Astrocyte (in vitro differentiated cells and primary cell): ENCODE measurements around the gene SLC12A6. TPM values are rescaled to one million over a fixed set of nuclear protein-coding genes. Genes with fewer than 3 reads are reported as not detected.

Experiments used
- DNase-seq: peaks from one replicate; pipeline ENCODE4 v3.0.0-alpha.2; 2010; ENCODE audit warnings: low read depth
- FAIRE-seq: peaks from 2 replicates; lab custom pipeline; 2011; peaks lifted over from hg19 to GRCh38; lab: Jason Lieb, UNC
- H2AFZ ChIP-seq: 2 replicates; pipeline ENCODE4 v1.6.0; 2012; ENCODE audit warnings: low read depth, low read length, inconsistent platforms
- H3K27ac ChIP-seq: 2 replicates; pipeline ENCODE4 v1.5.1; 2011; ENCODE audit warnings: low read depth, low read length, inconsistent platforms
- H3K27me3 ChIP-seq: 2 replicates; pipeline ENCODE4 v1.6.0; 2011; ENCODE audit warnings: low read length, inconsistent platforms; ENCODE audit not compliant: insufficient read depth
- H3K36me3 ChIP-seq: 2 replicates; pipeline ENCODE4 v1.5.1; 2011; ENCODE audit warnings: low read length, inconsistent platforms; ENCODE audit not compliant: insufficient read depth
- H3K4me1 ChIP-seq: 2 replicates; pipeline ENCODE4 v1.5.1; 2011; ENCODE audit warnings: low read length, inconsistent platforms; ENCODE audit not compliant: insufficient read depth
- H3K4me2 ChIP-seq: 2 replicates; pipeline ENCODE4 v1.6.0; 2012; ENCODE audit warnings: low read length, inconsistent platforms
- H3K4me3 ChIP-seq: 2 replicates; pipeline ENCODE4 v1.5.1; 2011; ENCODE audit warnings: low read depth, mild to moderate bottlenecking, low read length, inconsistent platforms; ENCODE audit not compliant: insufficient read depth
- H3K79me2 ChIP-seq: 2 replicates; pipeline ENCODE4 v1.6.0; 2012; ENCODE audit warnings: mild to moderate bottlenecking, low read length, inconsistent platforms; ENCODE audit not compliant: insufficient read depth
- H3K9ac ChIP-seq: 2 replicates; pipeline ENCODE4 v1.6.0; 2012; ENCODE audit warnings: mild to moderate bottlenecking, low read length, inconsistent platforms
- H3K9me3 ChIP-seq: 2 replicates; pipeline ENCODE4 v1.5.1; 2012; ENCODE audit warnings: low read depth, mild to moderate bottlenecking, low read length, inconsistent platforms; ENCODE audit not compliant: insufficient read depth
- H4K20me1 ChIP-seq: 2 replicates; pipeline ENCODE4 v1.6.0; 2012; ENCODE audit warnings: low read length, inconsistent platforms; ENCODE audit not compliant: insufficient read depth
- H3K27ac Mint-ChIP-seq: one replicate; pipeline ENCODE4 v1.8.0; 2021; ENCODE audit warnings: mild to moderate bottlenecking, mixed read lengths; ENCODE audit not compliant: unreplicated experiment
- H3K27me3 Mint-ChIP-seq: one replicate; pipeline ENCODE4 v1.8.0; 2021; ENCODE audit warnings: low read depth, mixed read lengths; ENCODE audit not compliant: unreplicated experiment
- H3K36me3 Mint-ChIP-seq: one replicate; pipeline ENCODE4 v1.8.0; 2021; ENCODE audit warnings: low read depth, mixed read lengths; ENCODE audit not compliant: unreplicated experiment
- H3K4me1 Mint-ChIP-seq: one replicate; pipeline ENCODE4 v1.8.0; 2021; ENCODE audit warnings: low read depth, mixed read lengths; ENCODE audit not compliant: unreplicated experiment
- H3K4me3 Mint-ChIP-seq: one replicate; pipeline ENCODE4 v1.8.0; 2021; ENCODE audit warnings: mild to moderate bottlenecking, moderate library complexity, mixed read lengths; ENCODE audit not compliant: unreplicated experiment
- H3K9me3 Mint-ChIP-seq: one replicate; pipeline ENCODE4 v1.8.0; 2021; ENCODE audit warnings: mild to moderate bottlenecking, mixed read lengths; ENCODE audit not compliant: unreplicated experiment
- EZH2 ChIP-seq: IDR thresholded peaks from 2 replicates; pipeline ENCODE4 v1.6.1; 2012; ENCODE audit warnings: mild to moderate bottlenecking, low read length, inconsistent platforms; ENCODE audit not compliant: insufficient read depth
- microRNA-seq: library from miRNA; unstranded; fragments of <30 nt; microRNA quantifications from one replicate; pipeline ENCODE4 v1.2.0, GENCODE V29; 2020
- total RNA-seq: library from RNA; stranded (reverse); gene quantifications from 2 replicates; pipeline ENCODE4 v1.2.1, GENCODE V29; 2021
- TF ChIP-seq, protein P1 (sequence below): IDR thresholded peaks from 2 replicates; pipeline ENCODE4 v1.5.1; 2011; ENCODE audit warnings: low read depth, mild to moderate bottlenecking, inconsistent platforms, low read length, moderate library complexity; ENCODE audit not compliant: insufficient read depth

Gene SLC12A6
- total RNA-seq, 1 donor from 2014 or later, result 15.8 TPM

DNA sequence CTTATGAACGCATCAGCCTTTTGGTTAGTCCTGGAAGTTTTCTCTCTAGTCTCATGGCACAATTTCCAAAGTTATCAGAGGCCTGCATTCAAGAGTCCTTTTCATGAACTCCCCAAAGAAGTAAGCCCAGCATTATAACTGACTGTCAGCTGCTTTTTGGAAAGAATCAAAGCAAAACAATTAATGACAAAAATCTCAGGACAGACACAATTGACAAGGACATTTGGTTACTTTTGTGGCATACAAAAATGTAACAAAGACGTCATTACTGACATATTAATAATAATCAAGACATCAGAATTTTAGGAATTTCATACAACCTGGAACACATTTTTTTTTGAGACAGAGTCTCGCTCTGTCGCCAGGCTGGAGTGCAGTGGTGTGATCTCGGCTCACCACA is 148.9 kb downstream of the SLC12A6 start:
- H3K27ac Mint-ChIP-seq, result peak overlapping the region; percentile 24
- TF ChIP-seq, protein P1, sequence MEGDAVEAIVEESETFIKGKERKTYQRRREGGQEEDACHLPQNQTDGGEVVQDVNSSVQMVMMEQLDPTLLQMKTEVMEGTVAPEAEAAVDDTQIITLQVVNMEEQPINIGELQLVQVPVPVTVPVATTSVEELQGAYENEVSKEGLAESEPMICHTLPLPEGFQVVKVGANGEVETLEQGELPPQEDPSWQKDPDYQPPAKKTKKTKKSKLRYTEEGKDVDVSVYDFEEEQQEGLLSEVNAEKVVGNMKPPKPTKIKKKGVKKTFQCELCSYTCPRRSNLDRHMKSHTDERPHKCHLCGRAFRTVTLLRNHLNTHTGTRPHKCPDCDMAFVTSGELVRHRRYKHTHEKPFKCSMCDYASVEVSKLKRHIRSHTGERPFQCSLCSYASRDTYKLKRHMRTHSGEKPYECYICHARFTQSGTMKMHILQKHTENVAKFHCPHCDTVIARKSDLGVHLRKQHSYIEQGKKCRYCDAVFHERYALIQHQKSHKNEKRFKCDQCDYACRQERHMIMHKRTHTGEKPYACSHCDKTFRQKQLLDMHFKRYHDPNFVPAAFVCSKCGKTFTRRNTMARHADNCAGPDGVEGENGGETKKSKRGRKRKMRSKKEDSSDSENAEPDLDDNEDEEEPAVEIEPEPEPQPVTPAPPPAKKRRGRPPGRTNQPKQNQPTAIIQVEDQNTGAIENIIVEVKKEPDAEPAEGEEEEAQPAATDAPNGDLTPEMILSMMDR, result no peak
- no peak for TF ChIP-seq EZH2
- H3K9ac ChIP-seq, result no peak overlapping the region
- peaks cover 90% of the 10 kb centered on the region for H3K79me2 ChIP-seq
- FAIRE-seq (no peak), DNase-seq (peak; percentile 17)
- H3K27me3 Mint-ChIP-seq, result no peaks in the 10 kb centered on the region
- peaks cover 7% of the 10 kb centered on the region for H3K4me1 Mint-ChIP-seq
- H3K36me3 Mint-ChIP-seq, result peaks cover 4% of the 10 kb centered on the region
- H3K36me3 ChIP-seq, result no peaks in the 10 kb centered on the region
- H3K4me2 ChIP-seq, result no peak overlapping the region
- no peaks in the 10 kb centered on the region for H3K9me3 ChIP-seq
- no peak overlapping the region for H2AFZ ChIP-seq
- H3K27me3 ChIP-seq, result no peaks in the 10 kb centered on the region
- H3K9me3 Mint-ChIP-seq, result no peaks in the 10 kb centered on the region
- peak overlapping the region; percentile 37 for H3K27ac ChIP-seq
- H4K20me1 ChIP-seq, result peaks cover 71% of the 10 kb centered on the region
- H3K4me3 ChIP-seq, result no peak overlapping the region
- no peak overlapping the region for H3K4me3 Mint-ChIP-seq
- no peaks in the 10 kb centered on the region for H3K4me1 ChIP-seq

DNA sequence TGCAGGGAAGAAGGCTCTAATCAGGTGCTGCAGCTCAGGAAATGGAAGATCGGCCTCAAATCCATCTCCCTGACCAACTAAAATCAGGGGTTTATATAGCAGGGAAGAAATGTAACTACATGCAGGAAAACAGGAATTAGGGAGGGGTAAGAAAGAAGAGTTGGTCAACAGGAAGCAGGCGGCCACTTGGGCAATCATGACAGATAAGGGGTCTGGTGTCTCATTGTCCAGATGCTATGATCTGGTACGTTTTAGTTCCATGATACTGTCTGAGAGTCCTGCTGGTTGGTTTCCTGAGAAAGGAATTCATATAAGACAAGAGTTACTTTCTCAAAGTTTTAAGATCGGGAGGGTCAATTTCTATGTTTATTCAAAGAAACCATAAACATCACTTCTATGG is 151.9 kb downstream of the SLC12A6 start:
- Histone ChIP-seq H3K27me3 (no peaks in the 10 kb centered on the region), H3K79me2 (peaks cover 90% of the 10 kb centered on the region), H3K4me3 (no peak overlapping the region), H3K4me2 (no peak overlapping the region), H3K27ac (no peak overlapping the region), H3K9ac (no peak overlapping the region), H3K4me1 (no peaks in the 10 kb centered on the region), H2AFZ (no peak overlapping the region), H4K20me1 (peaks cover 69% of the 10 kb centered on the region), H3K36me3 (no peaks in the 10 kb centered on the region), H3K9me3 (no peaks in the 10 kb centered on the region)
- no peak for TF ChIP-seq EZH2
- TF ChIP-seq, protein P1, result no peak
- DNase-seq, result no peak
- Mint-ChIP-seq H3K9me3 (no peaks in the 10 kb centered on the region), H3K4me1 (peaks cover 7% of the 10 kb centered on the region), H3K36me3 (peaks cover 8% of the 10 kb centered on the region), H3K27ac (no peak overlapping the region), H3K27me3 (no peaks in the 10 kb centered on the region), H3K4me3 (no peak overlapping the region)
- FAIRE-seq, result no peak

DNA sequence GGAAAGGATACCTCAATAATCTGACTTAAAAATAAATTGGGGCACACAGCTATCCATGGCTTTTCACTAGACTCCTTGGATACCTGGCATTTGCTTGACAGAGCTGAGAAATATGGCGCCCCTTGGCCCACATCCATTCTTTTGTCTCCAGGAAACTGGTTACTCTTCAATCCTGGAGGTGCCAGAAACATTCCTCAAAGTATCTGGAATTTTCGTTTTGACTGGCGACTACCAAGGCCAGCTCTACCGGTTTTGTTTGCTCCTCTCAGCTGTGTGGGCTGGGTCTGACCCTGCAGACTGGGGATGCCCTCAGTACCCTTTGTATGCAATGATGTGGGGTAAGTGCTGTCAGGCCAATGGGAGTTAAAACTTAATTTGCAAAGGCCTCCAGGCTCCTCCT is 154.6 kb downstream of the SLC12A6 start:
- H3K36me3 Mint-ChIP-seq, result peaks cover 8% of the 10 kb centered on the region
- Histone ChIP-seq H3K36me3 (no peaks in the 10 kb centered on the region), H3K27ac (no peak overlapping the region), H4K20me1 (peaks cover 72% of the 10 kb centered on the region), H3K27me3 (no peaks in the 10 kb centered on the region), H2AFZ (no peak overlapping the region), H3K4me1 (no peaks in the 10 kb centered on the region), H3K4me2 (no peak overlapping the region), H3K4me3 (no peak overlapping the region), H3K9me3 (no peaks in the 10 kb centered on the region), H3K79me2 (peaks cover 89% of the 10 kb centered on the region), H3K9ac (no peak overlapping the region)
- FAIRE-seq (no peak), DNase-seq (no peak)
- H3K27ac Mint-ChIP-seq, result no peak overlapping the region
- no peaks in the 10 kb centered on the region for H3K4me1 Mint-ChIP-seq
- TF ChIP-seq, protein P1, result no peak
- TF ChIP-seq EZH2, result no peak
- no peaks in the 10 kb centered on the region for H3K9me3 Mint-ChIP-seq
- H3K4me3 Mint-ChIP-seq, result no peak overlapping the region
- no peaks in the 10 kb centered on the region for H3K27me3 Mint-ChIP-seq

Small RNA genes lying within 50 kb of the gene (microRNA-seq; reads per million reads assigned to microRNA genes)
- not detected for gene MIR1233-1

Other genes starting within 250 kb of the SLC12A6 start
- gene EMC7, start 235.9 kb downstream of the SLC12A6 start, total RNA-seq, result 120 and 157 TPM in 2 replicates
- 1.4 TPM in 2 replicates for gene PGBD4, start 235.7 kb downstream of the SLC12A6 start, total RNA-seq
- 45.7 and 54.6 TPM in 2 replicates for gene KATNBL1, start 127.7 kb downstream of the SLC12A6 start, total RNA-seq
- gene EMC4, start 112.8 kb downstream of the SLC12A6 start, total RNA-seq, result 94.1 and 104 TPM in 2 replicates
- 209 and 224 TPM in 2 replicates for gene NOP10, start 5.4 kb upstream of the SLC12A6 start, total RNA-seq
- not detected in 2 replicates for gene NUTM1, start 5.5 kb upstream of the SLC12A6 start, total RNA-seq
- gene LPCAT4, start 29.4 kb upstream of the SLC12A6 start, total RNA-seq, result 44.4 TPM in 2 replicates
- gene GOLGA8A, start 100.0 kb upstream of the SLC12A6 start, total RNA-seq, result 50.2 and 62.8 TPM in 2 replicates
- 55.8 and 61.6 TPM in 2 replicates for gene GOLGA8B, start 245.9 kb upstream of the SLC12A6 start, total RNA-seq